AG09309 (cell line): ENCODE data around the gene KLC1.

Experiments used
- DNase-seq: peaks from one replicate; pipeline ENCODE4 v3.0.0-alpha.2; 2010; ENCODE audit warnings: low read depth
- H3K4me3 ChIP-seq: 2 replicates; pipeline ENCODE4 v1.5.1; 2011; ENCODE audit warnings: mild to moderate bottlenecking, low read depth, low read length, moderate library complexity; ENCODE audit not compliant: control insufficient read depth
- CTCF ChIP-seq: IDR thresholded peaks from 2 replicates; pipeline ENCODE4 v1.5.1; 2011; ENCODE audit warnings: mild to moderate bottlenecking, low read depth, low read length, inconsistent platforms; ENCODE audit not compliant: insufficient read depth, control insufficient read depth; ENCODE audit errors: missing control alignments

Gene KLC1

GRCh38 chr14:103676881-103677675 lies 48.1 kb downstream of the KLC1 start:
- no peak for TF ChIP-seq CTCF
- no peak for DNase-seq
- H3K4me3 ChIP-seq, result no peak overlapping the region

GRCh38 chr14:103679351-103679750 lies 50.3 kb downstream of the KLC1 start:
- no peak overlapping the region for H3K4me3 ChIP-seq
- DNase-seq, result no peak
- peak; percentile 47 for TF ChIP-seq CTCF

GRCh38 chr14:103680491-103681231 lies 51.6 kb downstream of the KLC1 start:
- no peak overlapping the region for H3K4me3 ChIP-seq
- no peak for TF ChIP-seq CTCF
- no peak for DNase-seq

- H3K4me3 ChIP-seq, result no peak overlapping the region
- no peak for TF ChIP-seq CTCF
- DNase-seq, result no peak
Measured at GRCh38 chr14:103683139-103683538, 54.1 kb downstream of the KLC1 start.

GRCh38 chr14:103684471-103684870 lies 55.5 kb downstream of the KLC1 start:
- TF ChIP-seq CTCF, result no peak
- no peak overlapping the region for H3K4me3 ChIP-seq
- DNase-seq, result no peak

GRCh38 chr14:103684871-103685270 lies 55.9 kb downstream of the KLC1 start:
- DNase-seq, result no peak
- H3K4me3 ChIP-seq, result no peak overlapping the region
- TF ChIP-seq CTCF, result no peak
